T-helper 2 cell treated with Interferon-gamma antibody and Interleukin-4, amounts not matched to agents 100 ng/mL and 5 ng/mL, for 36 hours (primary cell): ENCODE data around the gene ZFHX3. TPM values are rescaled to one million over a fixed set of nuclear protein-coding genes. Genes with fewer than 3 reads are reported as not detected.

Experiments used
- intact Hi-C: fragments of 100-400 bp; cut with micrococcal nuclease; formaldehyde crosslinking; loops from one replicate; pipeline ENCODE4 v1.15.1; 2023
- total RNA-seq: library from RNA; stranded (reverse); gene quantifications from 2 replicates; pipeline ENCODE4 v1.2.3, GENCODE V29; 2022

Gene ZFHX3
- total RNA-seq, 1 donor from 2014 or later, result 1.2 TPM

GRCh38 chr16:73057291-73058210 is 9.6 kb upstream of the ZFHX3 start:
- intact Hi-C loops, result loop anchor here (5.0 kb wide), 2 partner anchors 225 to 395 kb away; no protein-coding TSS in a partner anchor

- intact Hi-C loops, result loop anchor here (5.0 kb wide), 2 partner anchors 225 to 395 kb away; no protein-coding TSS in a partner anchor
Measured at GRCh38 chr16:73056921-73057290, 9.0 kb upstream of the ZFHX3 start.

GRCh38 chr16:73056448-73056847 is 8.5 kb upstream of the ZFHX3 start:
- intact Hi-C loops, result loop anchor here (5.0 kb wide), 2 partner anchors 224 to 394 kb away; no protein-coding TSS in a partner anchor

GRCh38 chr16:73054813-73055482 is 7.0 kb upstream of the ZFHX3 start:
- intact Hi-C loops, result loop anchor here (5.0 kb wide), 2 partner anchors 223 to 393 kb away; no protein-coding TSS in a partner anchor

- intact Hi-C loops, result no loop called here
Measured at GRCh38 chr16:73054498-73054812, 6.5 kb upstream of the ZFHX3 start.

- intact Hi-C loops, result no loop called here
Measured at GRCh38 chr16:73054125-73054484, 6.2 kb upstream of the ZFHX3 start.

GRCh38 chr16:73053364-73054124 is 5.6 kb upstream of the ZFHX3 start:
- intact Hi-C loops, result no loop called here

- intact Hi-C loops, result no loop called here
Measured at GRCh38 chr16:73053038-73053363, 5.1 kb upstream of the ZFHX3 start.

- intact Hi-C loops, result no loop called here
Measured at GRCh38 chr16:73052576-73052975, 4.6 kb upstream of the ZFHX3 start.

- intact Hi-C loops, result no loop called here
Measured at GRCh38 chr16:73051961-73052360, 4.0 kb upstream of the ZFHX3 start.

GRCh38 chr16:73051226-73051625 is 3.3 kb upstream of the ZFHX3 start:
- intact Hi-C loops, result no loop called here

GRCh38 chr16:73050201-73051099 is 2.5 kb upstream of the ZFHX3 start:
- intact Hi-C loops, result no loop called here

- intact Hi-C loops, result no loop called here
Measured at GRCh38 chr16:73049511-73049910, 1.6 kb upstream of the ZFHX3 start.

- intact Hi-C loops, result no loop called here
Measured at GRCh38 chr16:73049091-73049490, 1.2 kb upstream of the ZFHX3 start.

- intact Hi-C loops, result no loop called here
Measured at GRCh38 chr16:73048292-73049080, 558 bp upstream of the ZFHX3 start.

- intact Hi-C loops, result no loop called here
Measured at GRCh38 chr16:73047221-73047535, 750 bp downstream of the ZFHX3 start.

- intact Hi-C loops, result no loop called here
Measured at GRCh38 chr16:73046849-73047214, 1.1 kb downstream of the ZFHX3 start.

- intact Hi-C loops, result no loop called here
Measured at GRCh38 chr16:73046202-73046848, 1.6 kb downstream of the ZFHX3 start.

GRCh38 chr16:73043828-73044467 is 4.0 kb downstream of the ZFHX3 start:
- intact Hi-C loops, result no loop called here
